Ishikawa (cell line): ENCODE results near the gene PATE4.
A peak's percentile ranks its signal among the peaks of the same experiment; 100 is the strongest.

Experiments used
- CEBPB ChIP-seq: IDR thresholded peaks from 2 replicates; pipeline ENCODE4 v1.6.1; 2012
- CREB1 ChIP-seq: IDR thresholded peaks from 2 replicates; pipeline ENCODE4 v1.6.1; 2012; ENCODE audit warnings: low read depth
- EGR1 ChIP-seq: IDR thresholded peaks from 2 replicates; pipeline ENCODE4 v1.6.1; 2012
- EP300 ChIP-seq: IDR thresholded peaks from 2 replicates; pipeline ENCODE4 v1.6.1; 2012; ENCODE audit warnings: borderline replicate concordance
- FOXM1 ChIP-seq: IDR thresholded peaks from 2 replicates; pipeline ENCODE4 v1.6.1; 2012; ENCODE audit warnings: low read depth, borderline replicate concordance
- MAX ChIP-seq: IDR thresholded peaks from 2 replicates; pipeline ENCODE4 v1.6.1; 2012
- NFIC ChIP-seq: IDR thresholded peaks from 2 replicates; pipeline ENCODE4 v1.6.1; 2012
- RAD21 ChIP-seq: IDR thresholded peaks from 2 replicates; pipeline ENCODE4 v1.6.1; 2012; ENCODE audit warnings: low read depth
- TAF1 ChIP-seq: IDR thresholded peaks from 2 replicates; pipeline ENCODE4 v1.6.1; 2012; ENCODE audit warnings: low read depth, mild to moderate bottlenecking
- TCF12 ChIP-seq: IDR thresholded peaks from 2 replicates; pipeline ENCODE4 v1.6.1; 2012; ENCODE audit warnings: low read depth
- TEAD4 ChIP-seq: IDR thresholded peaks from 2 replicates; pipeline ENCODE4 v1.6.1; 2012
- USF1 ChIP-seq: IDR thresholded peaks from 2 replicates; pipeline ENCODE4 v1.6.1; 2012
- YY1 ChIP-seq: IDR thresholded peaks from 2 replicates; pipeline ENCODE4 v1.6.1; 2012; ENCODE audit warnings: low read depth
- ZBTB7A ChIP-seq: IDR thresholded peaks from 2 replicates; pipeline ENCODE4 v1.6.1; 2012; ENCODE audit warnings: low read depth
- TF ChIP-seq, protein P1 (sequence below): IDR thresholded peaks from 2 replicates; pipeline ENCODE4 v1.6.1; 2012; ENCODE audit warnings: low read depth, mild to moderate bottlenecking

PATE4 gene

GRCh38 chr11:125797641-125798040 is 35.5 kb upstream of the PATE4 start:
- TF ChIP-seq USF1 (no peak), RAD21 (no peak), EGR1 (no peak), MAX (no peak)
- TF ChIP-seq, protein P1, sequence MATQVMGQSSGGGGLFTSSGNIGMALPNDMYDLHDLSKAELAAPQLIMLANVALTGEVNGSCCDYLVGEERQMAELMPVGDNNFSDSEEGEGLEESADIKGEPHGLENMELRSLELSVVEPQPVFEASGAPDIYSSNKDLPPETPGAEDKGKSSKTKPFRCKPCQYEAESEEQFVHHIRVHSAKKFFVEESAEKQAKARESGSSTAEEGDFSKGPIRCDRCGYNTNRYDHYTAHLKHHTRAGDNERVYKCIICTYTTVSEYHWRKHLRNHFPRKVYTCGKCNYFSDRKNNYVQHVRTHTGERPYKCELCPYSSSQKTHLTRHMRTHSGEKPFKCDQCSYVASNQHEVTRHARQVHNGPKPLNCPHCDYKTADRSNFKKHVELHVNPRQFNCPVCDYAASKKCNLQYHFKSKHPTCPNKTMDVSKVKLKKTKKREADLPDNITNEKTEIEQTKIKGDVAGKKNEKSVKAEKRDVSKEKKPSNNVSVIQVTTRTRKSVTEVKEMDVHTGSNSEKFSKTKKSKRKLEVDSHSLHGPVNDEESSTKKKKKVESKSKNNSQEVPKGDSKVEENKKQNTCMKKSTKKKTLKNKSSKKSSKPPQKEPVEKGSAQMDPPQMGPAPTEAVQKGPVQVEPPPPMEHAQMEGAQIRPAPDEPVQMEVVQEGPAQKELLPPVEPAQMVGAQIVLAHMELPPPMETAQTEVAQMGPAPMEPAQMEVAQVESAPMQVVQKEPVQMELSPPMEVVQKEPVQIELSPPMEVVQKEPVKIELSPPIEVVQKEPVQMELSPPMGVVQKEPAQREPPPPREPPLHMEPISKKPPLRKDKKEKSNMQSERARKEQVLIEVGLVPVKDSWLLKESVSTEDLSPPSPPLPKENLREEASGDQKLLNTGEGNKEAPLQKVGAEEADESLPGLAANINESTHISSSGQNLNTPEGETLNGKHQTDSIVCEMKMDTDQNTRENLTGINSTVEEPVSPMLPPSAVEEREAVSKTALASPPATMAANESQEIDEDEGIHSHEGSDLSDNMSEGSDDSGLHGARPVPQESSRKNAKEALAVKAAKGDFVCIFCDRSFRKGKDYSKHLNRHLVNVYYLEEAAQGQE, result no peak

GRCh38 chr11:125799808-125800207 is 33.3 kb upstream of the PATE4 start:
- no peak for TF ChIP-seq CEBPB
- no peak for TF ChIP-seq NFIC
- no peak for TF ChIP-seq YY1
- TF ChIP-seq EP300, result no peak
- no peak for TF ChIP-seq RAD21
- TF ChIP-seq TEAD4, result no peak
- TF ChIP-seq, protein P1, result peak; percentile 74

- TF ChIP-seq FOXM1 (no peak), MAX (no peak), TCF12 (no peak), ZBTB7A (no peak), CEBPB (no peak), RAD21 (no peak), TEAD4 (no peak), EP300 (no peak), USF1 (no peak), CREB1 (no peak), EGR1 (no peak), TAF1 (no peak), NFIC (no peak), YY1 (no peak)
- TF ChIP-seq, protein P1, result no peak
These were observed 30.7 kb upstream of the PATE4 start for GRCh38 chr11:125802387-125802786.

GRCh38 chr11:125807909-125808308 is 25.2 kb upstream of the PATE4 start:
- no peak for TF ChIP-seq MAX
- no peak for TF ChIP-seq EP300
- TF ChIP-seq CEBPB, result no peak
- TF ChIP-seq CREB1, result no peak

DNA sequence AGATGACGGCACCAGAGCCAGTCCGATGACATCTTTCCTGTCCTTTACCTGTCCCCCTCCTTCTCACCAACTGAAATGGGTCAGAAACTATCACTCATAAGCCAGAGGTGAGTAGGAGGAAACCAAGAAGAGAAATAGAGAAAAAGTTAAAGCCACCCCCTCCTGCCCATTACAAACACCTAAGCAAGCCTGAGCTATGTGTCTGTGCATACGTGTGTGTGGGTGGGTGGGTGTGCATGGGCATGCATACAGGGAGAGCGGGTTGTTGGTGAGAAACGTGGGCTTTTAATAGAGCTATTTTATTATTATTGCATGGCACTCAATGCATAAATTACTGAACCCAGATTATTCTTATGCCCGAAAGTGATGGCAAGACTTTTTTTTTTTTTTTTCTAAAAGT is 2.6 kb downstream of the PATE4 start:
- TF ChIP-seq RAD21, result no peak
- no peak for TF ChIP-seq EGR1
- no peak for TF ChIP-seq TAF1
- TF ChIP-seq NFIC, result no peak
- no peak for TF ChIP-seq MAX
- TF ChIP-seq USF1, result no peak
- TF ChIP-seq, protein P1, result no peak
- TF ChIP-seq EP300, result no peak
- TF ChIP-seq ZBTB7A, result no peak
- no peak for TF ChIP-seq CEBPB
- no peak for TF ChIP-seq FOXM1
- TF ChIP-seq CREB1, result no peak
- no peak for TF ChIP-seq TEAD4
- no peak for TF ChIP-seq YY1
- TF ChIP-seq TCF12, result no peak
